Neural cell (in vitro differentiated cells): ENCODE data around the gene AGBL3. TPM values are rescaled to one million over a fixed set of nuclear protein-coding genes. Genes with fewer than 3 reads are reported as not detected.

Experiments
- H2AFZ ChIP-seq: fragments of 200-600, 300-800 bp; sonication (generic), shearing (Covaris generic); 2 replicates; pipeline ENCODE4 v1.6.0; 2014; ENCODE audit warnings: low read depth, mild to moderate bottlenecking, antibody characterized with exemption, low read length, moderate library complexity
- H3F3A ChIP-seq: fragments of 200-600 bp; shearing (Covaris generic); 2 replicates; pipeline ENCODE4 v1.6.1; 2016; ENCODE audit warnings: mild to moderate bottlenecking, moderate library complexity, mixed read lengths, antibody characterized with exemption, low read length; ENCODE audit not compliant: insufficient read depth, poor library complexity, severe bottlenecking
- H3K27ac ChIP-seq: fragments of 200-600, 300-800 bp; sonication (generic), shearing (Covaris generic); 2 replicates; pipeline ENCODE4 v1.5.1; 2014; ENCODE audit warnings: mild to moderate bottlenecking, low read length, moderate library complexity
- H3K27me3 ChIP-seq: fragments of 300-800, 200-600 bp; sonication (generic), shearing (Covaris generic); 2 replicates; pipeline ENCODE4 v1.6.0; 2014; ENCODE audit warnings: mild to moderate bottlenecking, low read depth, low read length, moderate library complexity; ENCODE audit not compliant: insufficient read depth
- H3K36me3 ChIP-seq: fragments of 300-800, 200-600 bp; sonication (generic), shearing (Covaris generic); 2 replicates; pipeline ENCODE4 v1.5.1; 2014; ENCODE audit warnings: mild to moderate bottlenecking, antibody characterized with exemption, low read length, moderate library complexity; ENCODE audit not compliant: insufficient read depth
- H3K4me2 ChIP-seq: fragments of 300-800, 200-600 bp; sonication (generic), shearing (Covaris generic); 2 replicates; pipeline ENCODE4 v1.6.0; 2014; ENCODE audit warnings: mild to moderate bottlenecking, low read length
- H3K4me3 ChIP-seq: fragments of 300-800, 200-600 bp; sonication (generic), shearing (Covaris generic); 2 replicates; pipeline ENCODE4 v1.5.1; 2014; ENCODE audit warnings: mild to moderate bottlenecking, low read length, moderate library complexity
- H3K79me2 ChIP-seq: fragments of 200-600 bp; shearing (Covaris generic); replicated peaks from 2 replicates; pipeline ENCODE4 v1.6.0; 2014; ENCODE audit warnings: mild to moderate bottlenecking, low read length, moderate library complexity; ENCODE audit not compliant: insufficient read depth
- H3K9ac ChIP-seq: fragments of 300-800, 200-600 bp; sonication (generic), shearing (Covaris generic); 2 replicates; pipeline ENCODE4 v1.6.1; 2016; ENCODE audit warnings: mild to moderate bottlenecking, low read length, mixed read lengths
- H3K9me2 ChIP-seq: fragments of 200-600 bp; shearing (Covaris generic); 2 replicates; pipeline ENCODE4 v1.6.1; 2016; ENCODE audit warnings: mild to moderate bottlenecking, low read length, mixed read lengths; ENCODE audit not compliant: insufficient read depth
- H3K9me3 ChIP-seq: fragments of 200-600, 300-800 bp; sonication (generic), shearing (Covaris generic); 2 replicates; pipeline ENCODE4 v1.6.1; 2016; ENCODE audit warnings: mild to moderate bottlenecking, mixed run types, low read length, moderate library complexity, mixed read lengths
- H4K20me1 ChIP-seq: fragments of 200-600 bp; shearing (Covaris generic); 2 replicates; pipeline ENCODE4 v1.6.1; 2016; ENCODE audit warnings: mild to moderate bottlenecking, mixed run types; ENCODE audit not compliant: insufficient read depth
- EP300 ChIP-seq: fragments of 450-650 bp; conservative IDR thresholded peaks from 2 replicates; pipeline ENCODE4 v1.6.1; 2014; ENCODE audit warnings: antibody characterized with exemption, mild to moderate bottlenecking, moderate library complexity; ENCODE audit not compliant: poor library complexity, severe bottlenecking
- EZH2 ChIP-seq: fragments of 200-600, 300-800 bp; shearing (Covaris generic), sonication (generic); IDR thresholded peaks from 2 replicates; pipeline ENCODE4 v1.6.1; 2014; ENCODE audit warnings: antibody characterized with exemption, low read length, borderline replicate concordance, mild to moderate bottlenecking; ENCODE audit not compliant: insufficient read depth, poor library complexity, severe bottlenecking
- MXI1 ChIP-seq: fragments of 450-650 bp; conservative IDR thresholded peaks from 2 replicates; pipeline ENCODE4 v1.6.1; 2014; ENCODE audit warnings: antibody characterized with exemption, mild to moderate bottlenecking; ENCODE audit not compliant: poor library complexity, severe bottlenecking
- POLR2AphosphoS5 ChIP-seq: IDR thresholded peaks from 2 replicates; pipeline ENCODE4 v1.6.1; 2012
- RAD21 ChIP-seq: fragments of 450-650 bp; conservative IDR thresholded peaks from 2 replicates; pipeline ENCODE4 v1.6.1; 2014; ENCODE audit warnings: antibody characterized with exemption, mild to moderate bottlenecking, moderate library complexity
- SMC3 ChIP-seq: fragments of 450-650 bp; conservative IDR thresholded peaks from 2 replicates; pipeline ENCODE4 v1.6.1; 2014; ENCODE audit warnings: antibody characterized with exemption, mild to moderate bottlenecking, moderate library complexity; ENCODE audit not compliant: poor library complexity
- TAF1 ChIP-seq: IDR thresholded peaks from 2 replicates; pipeline ENCODE4 v1.6.1; 2012; ENCODE audit warnings: low read depth
- polyA plus RNA-seq: library from polyadenylated mRNA; depleted of rRNA; stranded (reverse); fragments of >200 nt; gene quantifications from 2 replicates; pipeline ENCODE4 v1.2.3, GENCODE V29; 2014
- TF ChIP-seq, protein P1 (sequence below): fragments of 450-650 bp; IDR thresholded peaks from 2 replicates; pipeline ENCODE4 v1.5.1; 2014; ENCODE audit warnings: antibody characterized with exemption, mild to moderate bottlenecking, moderate library complexity; ENCODE audit not compliant: poor library complexity, severe bottlenecking
- TF ChIP-seq, protein P2 (sequence below): IDR thresholded peaks from 2 replicates; pipeline ENCODE4 v1.6.1; 2012; ENCODE audit warnings: borderline replicate concordance

AGBL3 gene
- polyA plus RNA-seq, 1 donor from 2014 or later = 9.5 TPM

DNA sequence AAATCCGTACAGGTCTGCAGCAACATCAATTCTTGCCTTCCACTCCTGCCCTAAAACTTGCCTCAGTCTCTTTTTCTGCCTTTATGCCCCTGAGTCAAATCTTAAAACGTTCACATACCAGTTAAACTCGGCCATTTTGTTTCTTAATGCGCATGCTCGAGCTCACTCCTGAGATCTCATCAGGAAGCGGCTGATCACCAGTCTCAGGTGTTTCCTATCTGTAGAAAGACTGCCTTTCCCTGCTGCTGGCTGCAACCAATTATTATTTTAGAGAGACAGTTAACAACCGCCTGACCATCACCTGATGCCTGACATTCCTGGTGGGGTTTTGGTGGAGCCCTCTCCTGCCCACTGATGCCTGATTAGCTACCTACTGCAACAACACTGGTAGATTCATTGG lies 91.3 kb downstream of the AGBL3 start:
- H3K79me2 ChIP-seq = no peaks in the 10 kb centered on the region
- no peak for TF ChIP-seq TAF1
- no peak for TF ChIP-seq SMC3
- TF ChIP-seq, protein P1, sequence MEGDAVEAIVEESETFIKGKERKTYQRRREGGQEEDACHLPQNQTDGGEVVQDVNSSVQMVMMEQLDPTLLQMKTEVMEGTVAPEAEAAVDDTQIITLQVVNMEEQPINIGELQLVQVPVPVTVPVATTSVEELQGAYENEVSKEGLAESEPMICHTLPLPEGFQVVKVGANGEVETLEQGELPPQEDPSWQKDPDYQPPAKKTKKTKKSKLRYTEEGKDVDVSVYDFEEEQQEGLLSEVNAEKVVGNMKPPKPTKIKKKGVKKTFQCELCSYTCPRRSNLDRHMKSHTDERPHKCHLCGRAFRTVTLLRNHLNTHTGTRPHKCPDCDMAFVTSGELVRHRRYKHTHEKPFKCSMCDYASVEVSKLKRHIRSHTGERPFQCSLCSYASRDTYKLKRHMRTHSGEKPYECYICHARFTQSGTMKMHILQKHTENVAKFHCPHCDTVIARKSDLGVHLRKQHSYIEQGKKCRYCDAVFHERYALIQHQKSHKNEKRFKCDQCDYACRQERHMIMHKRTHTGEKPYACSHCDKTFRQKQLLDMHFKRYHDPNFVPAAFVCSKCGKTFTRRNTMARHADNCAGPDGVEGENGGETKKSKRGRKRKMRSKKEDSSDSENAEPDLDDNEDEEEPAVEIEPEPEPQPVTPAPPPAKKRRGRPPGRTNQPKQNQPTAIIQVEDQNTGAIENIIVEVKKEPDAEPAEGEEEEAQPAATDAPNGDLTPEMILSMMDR = no peak
- TF ChIP-seq MXI1 = no peak
- no peak for TF ChIP-seq EP300
- no peak for TF ChIP-seq POLR2AphosphoS5
- no peak for TF ChIP-seq RAD21
- no peak overlapping the region for H3K4me2 ChIP-seq
- no peaks in the 10 kb centered on the region for H4K20me1 ChIP-seq
- no peaks in the 10 kb centered on the region for H3K27me3 ChIP-seq
- no peaks in the 10 kb centered on the region for H3K36me3 ChIP-seq
- H3K9me3 ChIP-seq = no peaks in the 10 kb centered on the region
- no peak overlapping the region for H3K9ac ChIP-seq
- H3K4me3 ChIP-seq = no peak overlapping the region
- no peaks in the 10 kb centered on the region for H3K9me2 ChIP-seq
- H3K27ac ChIP-seq = no peak overlapping the region
- H3F3A ChIP-seq = no peaks in the 10 kb centered on the region
- no peak overlapping the region for H2AFZ ChIP-seq

DNA sequence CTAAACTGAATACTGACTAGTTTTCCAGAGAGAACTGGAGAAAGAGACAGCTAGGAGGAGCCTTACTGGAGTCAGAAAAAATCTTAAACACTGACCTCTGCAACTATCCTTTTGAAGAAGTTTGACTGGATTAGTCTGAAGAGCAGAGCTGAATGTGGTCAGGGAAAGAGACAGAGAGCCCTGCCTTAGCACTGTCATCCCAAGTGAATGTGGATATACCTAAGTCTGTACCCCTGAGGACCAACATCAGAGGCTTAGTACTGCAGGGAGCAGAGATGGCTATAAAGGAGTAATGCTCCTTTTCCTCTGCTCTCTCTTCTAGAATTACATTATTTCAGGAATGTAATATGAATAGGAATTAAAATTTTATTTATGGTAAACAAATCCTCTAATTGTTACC lies 91.7 kb downstream of the AGBL3 start:
- Histone ChIP-seq H3K79me2 (no peaks in the 10 kb centered on the region), H3K4me2 (no peak overlapping the region), H3K27me3 (no peaks in the 10 kb centered on the region), H4K20me1 (no peaks in the 10 kb centered on the region), H3F3A (no peaks in the 10 kb centered on the region), H3K36me3 (no peaks in the 10 kb centered on the region), H3K9me3 (no peaks in the 10 kb centered on the region), H3K4me3 (no peak overlapping the region), H2AFZ (no peak overlapping the region), H3K27ac (no peak overlapping the region), H3K9me2 (no peaks in the 10 kb centered on the region), H3K9ac (no peak overlapping the region)
- no peak for TF ChIP-seq MXI1
- no peak for TF ChIP-seq TAF1
- TF ChIP-seq EP300 = no peak

DNA sequence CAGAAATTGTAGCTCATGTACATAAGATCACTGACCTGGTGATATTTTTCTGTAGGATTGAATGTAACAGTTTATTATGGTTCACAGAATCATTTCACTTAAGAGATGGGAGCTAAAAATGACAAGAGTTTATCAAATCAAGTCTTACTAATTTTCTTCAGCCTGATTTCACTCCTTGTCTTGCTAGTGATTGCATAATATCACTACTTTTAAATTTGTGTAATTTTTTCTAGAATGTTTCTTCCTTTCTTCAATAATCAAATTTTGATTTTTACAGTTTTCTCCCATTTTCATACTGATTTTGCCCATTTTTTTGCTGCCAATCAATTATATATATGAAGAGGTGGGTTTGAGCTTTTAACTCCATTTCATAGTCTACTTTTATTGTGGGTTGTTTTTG lies 92.8 kb downstream of the AGBL3 start:
- Histone ChIP-seq H3K36me3 (no peaks in the 10 kb centered on the region), H3K4me3 (no peak overlapping the region), H3K27ac (no peak overlapping the region), H3K27me3 (no peaks in the 10 kb centered on the region), H3K9me3 (no peaks in the 10 kb centered on the region), H3K79me2 (no peaks in the 10 kb centered on the region), H3K4me2 (no peak overlapping the region), H3K9me2 (no peaks in the 10 kb centered on the region), H3F3A (no peaks in the 10 kb centered on the region), H3K9ac (no peak overlapping the region), H2AFZ (no peak overlapping the region), H4K20me1 (no peaks in the 10 kb centered on the region)
- TF ChIP-seq RAD21 (no peak), EZH2 (no peak), POLR2AphosphoS5 (no peak), SMC3 (no peak), MXI1 (no peak), TAF1 (no peak), EP300 (no peak)
- TF ChIP-seq, protein P1 = no peak
- TF ChIP-seq, protein P2, sequence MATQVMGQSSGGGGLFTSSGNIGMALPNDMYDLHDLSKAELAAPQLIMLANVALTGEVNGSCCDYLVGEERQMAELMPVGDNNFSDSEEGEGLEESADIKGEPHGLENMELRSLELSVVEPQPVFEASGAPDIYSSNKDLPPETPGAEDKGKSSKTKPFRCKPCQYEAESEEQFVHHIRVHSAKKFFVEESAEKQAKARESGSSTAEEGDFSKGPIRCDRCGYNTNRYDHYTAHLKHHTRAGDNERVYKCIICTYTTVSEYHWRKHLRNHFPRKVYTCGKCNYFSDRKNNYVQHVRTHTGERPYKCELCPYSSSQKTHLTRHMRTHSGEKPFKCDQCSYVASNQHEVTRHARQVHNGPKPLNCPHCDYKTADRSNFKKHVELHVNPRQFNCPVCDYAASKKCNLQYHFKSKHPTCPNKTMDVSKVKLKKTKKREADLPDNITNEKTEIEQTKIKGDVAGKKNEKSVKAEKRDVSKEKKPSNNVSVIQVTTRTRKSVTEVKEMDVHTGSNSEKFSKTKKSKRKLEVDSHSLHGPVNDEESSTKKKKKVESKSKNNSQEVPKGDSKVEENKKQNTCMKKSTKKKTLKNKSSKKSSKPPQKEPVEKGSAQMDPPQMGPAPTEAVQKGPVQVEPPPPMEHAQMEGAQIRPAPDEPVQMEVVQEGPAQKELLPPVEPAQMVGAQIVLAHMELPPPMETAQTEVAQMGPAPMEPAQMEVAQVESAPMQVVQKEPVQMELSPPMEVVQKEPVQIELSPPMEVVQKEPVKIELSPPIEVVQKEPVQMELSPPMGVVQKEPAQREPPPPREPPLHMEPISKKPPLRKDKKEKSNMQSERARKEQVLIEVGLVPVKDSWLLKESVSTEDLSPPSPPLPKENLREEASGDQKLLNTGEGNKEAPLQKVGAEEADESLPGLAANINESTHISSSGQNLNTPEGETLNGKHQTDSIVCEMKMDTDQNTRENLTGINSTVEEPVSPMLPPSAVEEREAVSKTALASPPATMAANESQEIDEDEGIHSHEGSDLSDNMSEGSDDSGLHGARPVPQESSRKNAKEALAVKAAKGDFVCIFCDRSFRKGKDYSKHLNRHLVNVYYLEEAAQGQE = no peak
